CD14-positive monocyte (primary cell): Measurements from ENCODE around the gene TBC1D10A. TPM values are rescaled to one million over a fixed set of nuclear protein-coding genes. Genes with fewer than 3 reads are reported as not detected.

Source experiments
- DNase-seq, 3 donors: peaks; one replicate each; pipeline ENCODE4 v3.0.0-alpha.2; 2011 to 2022
- H2AFZ ChIP-seq: 2 replicates; pipeline ENCODE4 v1.6.0; 2012; ENCODE audit warnings: mild to moderate bottlenecking, low read depth, low read length, inconsistent platforms; ENCODE audit not compliant: insufficient read depth, poor library complexity, severe bottlenecking
- H3K27ac ChIP-seq, 2 donors: 1 replicate in 1 of 2; 2 replicates in 1 of 2; pipeline ENCODE4 v1.5.1; 2012 to 2013; ENCODE audit warnings: low read length in 2 of 2, control low read depth in 1 of 2, inconsistent platforms in 1 of 2, low read depth in 1 of 2, mild to moderate bottlenecking in 1 of 2
- H3K27me3 ChIP-seq, 2 donors: one replicate each; pipeline versions ENCODE4 v1.6.0 to v1.6.1; 2011 to 2013; ENCODE audit warnings: low read length in 2 of 2; ENCODE audit not compliant: control insufficient read depth in 2 of 2, insufficient read depth in 2 of 2
- H3K36me3 ChIP-seq, 2 donors: replicated peaks in 1 of 2; 1 replicate in 1 of 2; 2 replicates in 1 of 2; pipeline versions ENCODE4 v1.5.1 to v1.6.1; 2012 to 2013; ENCODE audit warnings: low read length in 2 of 2, control low read depth in 1 of 2, inconsistent platforms in 1 of 2, mild to moderate bottlenecking in 1 of 2; ENCODE audit not compliant: insufficient read depth in 2 of 2, control insufficient read depth in 1 of 2
- H3K4me1 ChIP-seq, 2 donors: 1 replicate in 1 of 2; 2 replicates in 1 of 2; pipeline versions ENCODE4 v1.5.1 to v1.6.1; 2012 to 2013; ENCODE audit warnings: low read length in 2 of 2, control low read depth in 1 of 2, inconsistent platforms in 1 of 2, mild to moderate bottlenecking in 1 of 2, moderate library complexity in 1 of 2; ENCODE audit not compliant: insufficient read depth in 2 of 2, control insufficient read depth in 1 of 2
- H3K4me2 ChIP-seq: replicated peaks from 2 replicates; pipeline ENCODE3; 2012; ENCODE audit warnings: low read length, moderate library complexity, mild to moderate bottlenecking; ENCODE audit not compliant: poor library complexity, severe bottlenecking; ENCODE audit errors: extremely low read depth
- H3K4me3 ChIP-seq, 3 experiments: fragments of 200-600 bp in 1 of 3; sonication (generic) in 1 of 3; replicated peaks in 1 of 3; 1 replicate in 2 of 3; 2 replicates in 1 of 3; pipeline ENCODE4 v1.5.1; 2011 to 2013; ENCODE audit warnings: low read length in 3 of 3, mild to moderate bottlenecking in 3 of 3, control low read depth in 2 of 3, low read depth in 2 of 3, inconsistent platforms in 1 of 3, moderate library complexity in 1 of 3
- H3K79me2 ChIP-seq: 2 replicates; pipeline ENCODE4 v1.6.0; 2012; ENCODE audit warnings: mild to moderate bottlenecking, control low read depth, inconsistent platforms, low read length, moderate library complexity; ENCODE audit not compliant: insufficient read depth
- H3K9ac ChIP-seq: 2 replicates; pipeline ENCODE4 v1.6.0; 2017; ENCODE audit warnings: low read length, mild to moderate bottlenecking; ENCODE audit not compliant: insufficient read depth, poor library complexity, severe bottlenecking
- H3K9me3 ChIP-seq, 2 donors: replicated peaks in 1 of 2; 1 replicate in 1 of 2; 2 replicates in 1 of 2; pipeline versions ENCODE4 v1.5.1 to v1.6.1; 2012 to 2013; ENCODE audit warnings: low read length in 2 of 2, control low read depth in 1 of 2; ENCODE audit not compliant: control insufficient read depth in 1 of 2, insufficient read depth in 1 of 2
- H4K20me1 ChIP-seq: 2 replicates; pipeline ENCODE4 v1.6.0; 2012; ENCODE audit warnings: mild to moderate bottlenecking, low read length, control low read depth, moderate library complexity; ENCODE audit not compliant: insufficient read depth
- H3K27ac Mint-ChIP-seq, 7 donors: one replicate each; pipeline ENCODE4 v1.8.0; 2020; ENCODE audit warnings: mild to moderate bottlenecking in 7 of 7, mixed read lengths in 7 of 7, moderate library complexity in 6 of 7, inconsistent platforms in 2 of 7
- H3K27me3 Mint-ChIP-seq, 3 donors: one replicate each; pipeline ENCODE4 v1.8.0; 2021 to 2022; ENCODE audit warnings: low read depth in 3 of 3, mild to moderate bottlenecking in 3 of 3, mixed read lengths in 3 of 3, moderate library complexity in 3 of 3, inconsistent platforms in 1 of 3
- H3K36me3 Mint-ChIP-seq, 2 donors: one replicate each; pipeline ENCODE4 v1.8.0; 2020; ENCODE audit warnings: mixed read lengths in 2 of 2, inconsistent platforms in 1 of 2, mild to moderate bottlenecking in 1 of 2
- H3K4me1 Mint-ChIP-seq: one replicate; pipeline ENCODE4 v1.8.0; 2020; ENCODE audit warnings: mild to moderate bottlenecking, mixed read lengths
- H3K4me3 Mint-ChIP-seq, 2 donors: one replicate each; pipeline ENCODE4 v1.8.0; 2020; ENCODE audit warnings: mild to moderate bottlenecking in 2 of 2, mixed read lengths in 2 of 2, moderate library complexity in 1 of 2
- H3K9me3 Mint-ChIP-seq, 7 donors: one replicate each; pipeline ENCODE4 v1.8.0; 2020 to 2022; ENCODE audit warnings: mixed read lengths in 7 of 7, mild to moderate bottlenecking in 6 of 7, moderate library complexity in 6 of 7, inconsistent platforms in 2 of 7
- CTCF ChIP-seq: fragments of 200-600 bp; IDR thresholded peaks from one replicate; pipeline ENCODE4 v1.8.0; 2022; ENCODE audit warnings: antibody characterized with exemption, mild to moderate bottlenecking
- WGBS: methylation state at CpG from one replicate; pipeline ENCODE4 v1.1.5; 2013; ENCODE audit warnings: missing lambda C conversion rate; ENCODE audit not compliant: insufficient coverage; 5-methylcytosine and 5-hydroxymethylcytosine counted together
- intact Hi-C, 2 donors: fragments of 100-400 bp; cut with micrococcal nuclease; formaldehyde crosslinking; loops; one replicate each; pipeline versions ENCODE4 v1.15.0 to v1.15.1; 2023
- polyA plus RNA-seq, 3 donors: library from polyadenylated mRNA; depleted of rRNA in 1 of 3; unstranded in 2 of 3; stranded (reverse) in 1 of 3; fragments of 300-500 nt in 2 of 3; fragments of >200 nt in 1 of 3; fragmentation: Illumina TruSeq in 2 of 3; gene quantifications; 1 replicate in 2 of 3; 2 replicates in 1 of 3; pipeline ENCODE4 v1.2.3, GENCODE V29; 2012 to 2021

Gene TBC1D10A
- polyA plus RNA-seq, 3 donors, result 13.4 to 38.3 (median 21.8) TPM

- Histone ChIP-seq H3K79me2 (peaks cover 66% of the 10 kb centered on the region), H3K9ac (no peak overlapping the region), H3K4me2 (no peak overlapping the region), H3K4me1 (peaks cover 96 to 100% of the 10 kb centered on the region in 2 donors), H3K9me3 (no peaks in the 10 kb centered on the region), H2AFZ (no peak overlapping the region), H4K20me1 (peaks cover under 1% of the 10 kb centered on the region), H3K36me3 (no peaks in the 10 kb centered on the region), H3K4me3 (peak overlapping the region in 1 of 3 experiments; percentile 63), H3K27me3 (no peaks in the 10 kb centered on the region), H3K27ac (peak overlapping the region; percentile 7 to 87)
- no peak for TF ChIP-seq CTCF
- 94% methylated on average over 2 of the region's 4 CpGs for WGBS
- Mint-ChIP-seq H3K4me1 (peaks cover 97% of the 10 kb centered on the region), H3K27me3 (no peaks in the 10 kb centered on the region), H3K27ac (peak overlapping the region in 5 of 7 donors; percentile 33 to 94 (median 84)), H3K4me3 (no peak overlapping the region), H3K9me3 (peaks cover 0 to 2% (median 0%) of the 10 kb centered on the region in 7 donors), H3K36me3 (peaks cover 21 to 25% of the 10 kb centered on the region in 2 donors)
- intact Hi-C loops, result loop anchor here in 1 of 2 donors (10.0 kb wide), 1 partner anchor 48 kb away; the partner anchor contains the start of genes CCDC157 and SF3A1
- no peak for DNase-seq
These were observed 19.6 kb downstream of the TBC1D10A start for GRCh38 chr22:30307041-30307574.

- Mint-ChIP-seq H3K9me3 (peaks cover 0 to 2% (median 0%) of the 10 kb centered on the region in 7 donors), H3K27ac (peak overlapping the region; percentile 84 to 95 (median 93)), H3K4me1 (peaks cover 97% of the 10 kb centered on the region), H3K36me3 (peaks cover 21% of the 10 kb centered on the region in 2 donors), H3K4me3 (peak overlapping the region in 1 of 2 donors; percentile 76), H3K27me3 (no peaks in the 10 kb centered on the region)
- H3K9ac ChIP-seq, result no peak overlapping the region
- H3K4me3 ChIP-seq, result peak overlapping the region in 1 of 3 experiments; percentile 63
- H3K27ac ChIP-seq, result peak overlapping the region in 1 of 2 donors; percentile 87
- no CpG with 5 or more reads among the region's 1 CpG for WGBS
- H4K20me1 ChIP-seq, result peaks cover 4% of the 10 kb centered on the region
- H3K36me3 ChIP-seq, result no peaks in the 10 kb centered on the region
- DNase-seq, result no peak
- no peak overlapping the region for H2AFZ ChIP-seq
- intact Hi-C loops, result loop anchor here in 1 of 2 donors (10.0 kb wide), 1 partner anchor 48 kb away; the partner anchor contains the start of genes CCDC157 and SF3A1
- TF ChIP-seq CTCF, result no peak
- H3K4me1 ChIP-seq, result peaks cover 96 to 100% of the 10 kb centered on the region in 2 donors
- H3K4me2 ChIP-seq, result peak overlapping the region; percentile 64
- H3K79me2 ChIP-seq, result peaks cover 61% of the 10 kb centered on the region
- no peaks in the 10 kb centered on the region for H3K27me3 ChIP-seq
- no peaks in the 10 kb centered on the region for H3K9me3 ChIP-seq
These were observed 20.1 kb downstream of the TBC1D10A start for GRCh38 chr22:30306627-30307011.
